NCI-H748 (cell line): ENCODE results near the gene SEC24B.

Experiments
- DNase-seq: peaks from one replicate; lab custom pipeline; 2025; ENCODE audit not compliant: unreplicated experiment; lab: John Stamatoyannopoulos, UW

The SEC24B gene

DNA sequence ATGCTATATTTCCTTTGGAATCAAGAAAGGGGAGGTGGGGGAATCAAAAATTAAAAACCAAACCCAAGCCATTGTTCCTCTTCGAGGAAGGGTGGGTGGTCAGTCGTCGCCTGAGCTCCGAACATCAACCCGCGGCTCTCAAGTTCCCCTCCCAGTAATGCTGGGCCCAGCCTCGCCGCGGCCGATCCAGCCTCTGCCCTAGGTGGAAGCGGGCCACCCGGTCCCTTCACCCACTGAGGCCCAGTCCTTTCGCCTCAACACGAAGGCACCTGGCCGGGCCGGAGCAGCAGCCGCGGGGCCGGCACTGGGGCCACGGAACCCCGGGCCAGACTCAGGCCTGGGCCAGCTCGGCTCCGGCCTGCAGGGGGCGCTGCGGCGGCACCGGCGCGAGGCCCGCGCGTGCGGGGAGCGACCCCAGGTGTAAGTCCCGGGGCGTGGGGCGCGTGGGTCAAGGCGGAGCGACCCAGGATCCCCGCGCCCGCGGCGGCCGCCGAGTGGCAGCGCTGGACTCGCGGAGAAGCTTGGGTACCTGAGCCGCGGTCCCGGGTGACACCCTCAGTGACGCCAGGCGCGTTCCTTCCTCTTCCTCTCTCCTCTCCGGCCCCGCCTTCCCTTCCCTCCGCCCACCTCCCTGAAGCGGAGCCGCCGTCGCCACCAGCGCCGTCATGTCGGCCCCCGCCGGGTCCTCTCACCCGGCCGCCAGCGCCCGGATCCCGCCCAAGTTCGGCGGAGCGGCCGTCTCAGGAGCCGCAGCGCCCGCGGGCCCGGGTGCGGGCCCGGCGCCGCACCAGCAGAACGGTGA, at the start of gene SEC24B:
SEC24B (plus strand) TSS at position 611 of the 802 bp plus-strand sequence; CDS start at position 666, 55 bp downstream.
- peak; percentile 71 for DNase-seq

DNA sequence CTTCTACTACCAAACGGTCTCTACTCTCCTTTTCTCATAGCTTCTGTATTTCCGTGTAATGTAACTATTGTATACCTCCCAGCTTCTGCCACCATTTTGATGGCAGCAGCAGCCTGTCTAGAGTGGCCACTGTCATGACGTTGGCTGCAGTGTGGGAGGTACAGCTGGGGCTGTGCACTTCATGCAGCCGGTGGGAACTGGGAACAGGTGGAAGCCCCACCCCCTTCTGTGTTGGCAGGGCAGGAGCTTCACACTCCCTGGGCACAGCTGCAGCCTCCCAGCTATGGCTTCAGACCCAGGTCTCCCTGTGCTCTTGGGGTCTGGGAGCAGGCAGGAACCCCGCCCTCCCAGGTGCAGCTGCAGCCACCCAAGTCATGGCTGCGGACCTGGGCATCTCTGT, 49.8 kb upstream of the SEC24B start:
- peak; percentile 20 for DNase-seq

DNA sequence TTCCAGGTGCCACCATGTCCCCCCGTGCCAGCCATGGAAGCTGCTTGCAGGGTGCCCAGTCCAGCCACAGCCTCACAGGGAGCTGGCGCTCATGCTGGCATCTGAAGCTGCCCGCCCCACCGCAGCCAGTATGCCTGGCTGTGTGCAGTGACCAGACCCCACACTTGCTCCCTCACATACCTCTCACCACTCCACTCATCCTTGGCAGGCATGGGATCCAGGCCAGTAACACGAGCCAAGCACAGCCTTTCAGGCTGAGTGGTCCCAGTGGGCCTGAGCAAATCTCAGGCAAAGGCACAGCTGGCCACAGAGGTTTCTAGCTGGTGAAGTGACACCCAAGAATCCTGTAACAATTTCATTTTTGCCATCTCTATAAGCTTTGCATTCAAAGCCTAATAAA, 48.4 kb upstream of the SEC24B start:
- no peak for DNase-seq

DNA sequence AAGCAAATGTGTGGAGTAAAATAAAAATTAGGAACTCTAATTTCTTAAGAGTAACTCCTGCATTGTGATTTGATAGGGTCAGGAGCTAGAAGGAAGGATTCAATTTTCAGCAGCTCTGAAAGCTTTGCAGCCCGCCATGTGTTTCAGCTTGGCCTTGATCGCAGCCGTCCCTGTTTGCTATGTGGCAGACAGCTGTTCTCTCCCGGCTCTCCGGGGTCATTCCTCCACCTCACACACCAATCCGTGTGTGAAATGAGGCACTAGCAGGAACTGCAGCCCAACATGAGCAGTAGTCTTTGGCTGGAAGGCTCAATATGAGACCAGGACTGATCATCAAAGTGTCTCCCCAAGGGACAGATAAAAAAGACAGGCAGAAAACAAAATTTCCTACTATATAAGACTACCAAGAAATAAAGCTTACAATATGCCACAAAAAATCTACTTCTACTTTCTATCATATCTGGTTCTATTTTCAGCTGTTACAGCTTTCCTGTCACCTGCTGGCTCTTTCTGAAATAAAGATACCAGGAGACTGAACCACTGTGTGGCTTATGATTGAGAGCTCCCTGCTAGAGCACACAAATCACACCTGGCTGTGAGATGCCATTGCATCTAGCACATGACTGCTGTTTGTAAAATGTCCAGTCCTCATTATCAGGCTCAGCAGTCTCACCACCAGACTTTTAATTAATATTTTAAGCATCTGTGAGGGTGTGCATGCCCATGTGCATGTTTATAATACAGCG, 44.1 kb upstream of the SEC24B start:
- no peak for DNase-seq

DNA sequence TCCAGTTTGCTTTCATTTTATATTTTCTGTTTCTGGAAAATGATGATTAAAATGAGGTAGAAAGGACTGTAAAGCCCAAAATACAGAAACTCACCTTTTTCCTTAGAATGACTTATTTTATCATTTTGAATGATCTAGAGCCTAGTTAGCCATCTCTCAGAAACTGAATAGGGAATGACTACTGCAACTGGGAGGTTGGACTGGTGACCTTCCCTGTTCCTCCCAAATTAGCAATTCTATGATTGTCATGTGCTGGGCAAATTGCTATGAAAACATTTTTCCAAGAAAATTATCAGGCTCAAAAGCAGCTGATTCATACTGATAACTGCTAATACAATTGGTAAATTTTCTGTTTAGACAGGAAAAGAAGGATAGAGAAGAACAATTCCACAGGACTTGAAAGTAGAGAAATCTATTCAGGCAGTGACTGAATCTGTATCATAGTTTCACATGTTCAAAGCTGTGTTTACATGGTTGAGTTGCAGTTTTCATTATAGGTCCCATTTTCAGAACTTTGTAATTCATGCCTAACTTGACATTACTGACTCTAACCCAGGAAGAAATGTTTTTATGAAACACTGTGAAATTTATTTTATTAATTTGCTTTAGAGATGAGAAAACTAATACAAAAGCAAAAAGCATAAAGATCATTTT, 43.4 kb upstream of the SEC24B start:
- no peak for DNase-seq

DNA sequence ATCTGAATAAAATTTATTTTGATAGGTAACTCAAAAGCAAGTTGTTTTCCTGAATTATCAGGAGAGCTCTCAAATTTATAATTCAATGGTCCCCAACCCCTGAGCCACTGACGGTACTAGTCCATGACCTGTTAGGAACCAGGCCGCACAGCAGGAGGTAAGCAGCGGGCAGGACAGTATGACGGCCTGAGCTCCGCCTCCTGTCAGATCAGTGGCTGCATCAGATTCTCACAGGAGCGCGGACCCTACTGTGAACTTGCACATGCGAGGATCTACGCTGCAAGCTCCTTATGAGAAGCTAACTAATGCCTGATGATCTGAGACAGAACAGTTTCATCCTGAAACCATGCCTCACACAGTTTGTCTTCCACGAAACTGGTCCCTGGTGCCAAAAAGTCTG, 37.9 kb upstream of the SEC24B start:
- DNase-seq: no peak

DNA sequence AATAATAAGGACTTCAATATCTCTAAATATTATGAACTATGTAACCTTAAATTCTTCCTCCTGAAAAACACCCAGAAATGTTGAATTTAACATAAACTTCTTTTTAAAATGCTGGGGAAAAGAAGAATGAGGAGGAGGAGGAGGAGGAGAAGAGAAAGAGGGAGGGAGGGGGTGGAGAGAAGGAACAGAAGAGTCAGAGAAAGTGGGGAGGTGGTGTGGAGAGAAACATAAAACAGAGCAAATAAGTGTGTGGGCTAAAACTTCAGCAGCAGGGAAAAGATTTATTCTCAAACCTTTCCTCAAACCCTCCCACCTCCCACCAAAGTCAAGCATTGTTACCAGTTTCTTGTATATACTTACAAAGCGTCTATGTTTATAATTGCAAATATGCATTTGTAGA, 34.7 kb upstream of the SEC24B start:
- DNase-seq: no peak

DNA sequence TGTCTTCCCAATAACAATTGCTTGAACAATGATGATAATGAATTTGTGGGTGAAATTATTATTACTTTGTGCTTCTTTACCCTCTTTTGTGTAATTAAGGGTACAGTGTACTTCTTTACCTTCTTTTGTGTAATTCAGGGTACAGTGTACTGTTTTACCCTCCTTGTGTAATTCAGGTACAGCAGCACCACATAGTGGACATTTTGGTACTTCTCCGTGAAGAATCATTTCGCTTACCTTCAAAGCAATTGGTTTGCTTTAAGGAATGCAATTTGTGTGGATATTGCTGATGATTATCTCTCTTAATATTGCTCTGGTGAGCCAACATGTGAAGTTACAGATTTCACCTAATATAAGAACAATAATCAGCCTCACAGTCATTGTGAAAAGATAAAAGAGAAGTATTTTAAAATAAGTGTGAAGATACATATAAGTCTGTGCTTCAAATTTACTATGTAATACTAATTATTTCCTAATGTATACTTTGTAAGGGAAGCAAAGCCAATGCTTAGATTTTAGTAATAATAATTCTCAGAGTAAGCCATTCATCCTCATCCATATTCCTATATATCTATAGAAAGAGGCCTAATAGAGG, 27.2 kb upstream of the SEC24B start:
- peak; percentile 58 for DNase-seq

DNA sequence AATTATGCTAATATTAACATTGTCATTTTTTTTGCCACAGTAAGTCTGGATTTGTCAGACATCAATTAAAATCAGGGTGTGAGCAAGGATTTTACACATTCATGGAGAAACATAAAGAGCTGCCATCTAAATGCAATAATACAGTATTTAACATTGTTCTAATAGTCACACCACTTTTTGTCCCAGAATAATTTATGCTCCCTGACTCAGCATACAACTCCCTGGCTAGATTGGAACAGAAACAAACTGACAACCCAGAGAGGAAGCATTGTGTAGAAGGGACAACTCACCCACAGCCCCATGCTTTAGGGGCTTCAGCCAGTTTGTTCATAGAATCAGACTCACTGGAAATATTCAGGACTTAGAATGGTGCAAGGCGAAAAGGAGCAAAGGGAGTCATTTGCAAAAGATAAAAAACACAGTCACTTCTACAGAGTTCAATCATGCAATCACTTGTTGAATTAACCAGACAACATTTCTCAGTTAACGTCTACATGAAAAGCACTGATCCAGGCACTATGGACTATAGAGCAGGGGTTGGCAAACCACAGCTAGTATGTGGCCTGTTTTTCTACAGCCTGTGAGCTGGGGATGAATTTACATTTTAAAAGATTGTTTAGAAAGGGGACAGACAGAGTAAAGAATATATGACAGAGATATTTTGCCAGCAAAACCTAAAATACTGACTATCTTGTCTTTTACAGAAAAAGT, 26.4 kb upstream of the SEC24B start:
- no peak for DNase-seq

DNA sequence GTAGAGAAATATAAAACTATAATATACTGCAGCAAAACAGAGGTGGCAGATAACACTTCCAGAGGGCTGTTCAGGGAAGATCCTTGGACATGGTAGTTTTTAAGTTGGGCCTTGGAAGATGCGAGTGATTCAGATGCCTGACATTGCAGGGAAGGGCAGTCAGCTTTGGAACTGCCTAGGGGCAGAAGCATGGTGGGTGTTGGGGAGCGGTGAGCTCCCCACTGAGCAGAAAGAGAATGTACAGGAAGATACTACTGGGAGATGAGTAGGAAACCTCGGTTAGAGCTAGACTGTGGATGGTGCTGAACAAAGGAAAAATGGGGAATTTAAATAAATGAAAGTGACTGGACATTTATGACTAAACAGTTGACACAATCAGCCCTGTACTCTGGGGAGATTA, 24.9 kb upstream of the SEC24B start:
- DNase-seq: no peak

DNA sequence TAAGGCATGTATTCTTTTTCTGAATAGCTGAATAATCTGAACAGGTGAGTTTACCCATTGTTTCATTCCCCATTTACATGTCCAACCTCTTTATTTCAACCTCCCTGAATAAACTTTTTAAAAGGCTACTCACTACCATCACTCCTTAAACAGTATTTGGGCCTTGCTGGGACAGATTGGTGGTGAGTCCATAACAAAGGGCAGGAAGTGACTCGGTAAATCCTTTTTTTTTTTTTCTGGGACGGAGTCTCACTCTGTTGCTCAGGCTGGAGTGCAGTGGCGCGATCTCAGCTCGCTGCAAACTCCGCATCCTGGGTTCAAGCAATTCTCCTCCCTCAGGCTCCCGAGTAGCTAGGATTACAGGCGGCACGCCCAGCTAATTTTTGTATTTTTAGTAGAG, 23.4 kb upstream of the SEC24B start:
- no peak for DNase-seq

DNA sequence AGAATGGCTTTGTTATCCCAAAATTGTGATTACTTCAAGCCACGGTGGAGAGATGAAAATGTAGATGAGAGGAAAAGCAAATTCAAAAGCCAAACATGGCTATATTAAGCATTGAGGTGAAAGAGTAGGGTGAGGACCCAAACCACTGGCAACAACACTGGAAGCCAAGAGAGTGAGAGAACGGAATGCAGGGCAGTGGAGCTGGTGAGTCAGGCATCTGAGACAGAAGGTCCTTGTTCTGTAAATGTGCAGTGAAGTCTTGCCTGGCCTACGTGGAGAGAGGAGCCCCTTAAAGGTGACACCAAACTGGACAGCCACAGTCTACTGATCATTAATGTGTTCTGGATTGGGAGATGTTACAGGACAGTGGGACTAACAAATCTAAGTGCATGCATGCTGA, 22.8 kb upstream of the SEC24B start:
- no peak for DNase-seq

DNA sequence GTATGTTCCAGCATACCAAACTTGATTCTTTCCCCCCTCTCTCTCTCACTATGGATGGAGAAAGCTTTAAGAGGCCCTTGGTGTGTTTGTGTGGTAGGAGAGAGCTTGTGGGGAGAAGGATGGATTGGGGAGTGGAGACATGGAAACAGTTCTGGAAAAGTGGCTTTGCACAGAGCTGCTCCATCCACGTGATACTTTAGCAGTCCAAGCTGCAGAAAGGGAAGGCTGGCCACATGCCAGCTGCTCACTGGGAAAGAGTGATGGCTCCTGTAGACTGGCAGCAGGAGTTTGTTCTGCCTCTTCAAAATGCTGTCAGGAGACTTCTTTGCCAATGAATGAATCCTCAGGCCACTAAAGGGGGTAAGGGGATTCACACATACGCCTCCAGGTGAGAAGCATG, 21.7 kb upstream of the SEC24B start:
- DNase-seq: peak; percentile 12

DNA sequence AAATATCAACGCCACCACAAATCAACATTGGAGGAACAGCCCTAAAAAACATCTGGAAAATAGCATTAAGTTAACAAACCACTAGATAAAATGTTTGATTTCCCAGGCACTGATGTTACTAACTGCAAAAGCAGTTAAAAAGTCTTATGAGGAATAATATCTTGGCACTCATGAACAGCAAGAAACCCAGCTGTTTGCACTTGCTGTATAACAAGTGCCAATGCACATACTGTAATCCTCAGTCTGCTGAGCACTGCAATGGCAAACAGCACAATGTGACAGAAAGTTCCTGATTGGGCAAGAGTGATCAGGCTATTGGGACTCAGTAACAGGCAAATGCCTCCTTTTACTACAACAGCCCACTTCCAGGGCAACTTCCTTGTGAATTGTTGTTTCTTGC, 20.8 kb upstream of the SEC24B start:
- DNase-seq: no peak

DNA sequence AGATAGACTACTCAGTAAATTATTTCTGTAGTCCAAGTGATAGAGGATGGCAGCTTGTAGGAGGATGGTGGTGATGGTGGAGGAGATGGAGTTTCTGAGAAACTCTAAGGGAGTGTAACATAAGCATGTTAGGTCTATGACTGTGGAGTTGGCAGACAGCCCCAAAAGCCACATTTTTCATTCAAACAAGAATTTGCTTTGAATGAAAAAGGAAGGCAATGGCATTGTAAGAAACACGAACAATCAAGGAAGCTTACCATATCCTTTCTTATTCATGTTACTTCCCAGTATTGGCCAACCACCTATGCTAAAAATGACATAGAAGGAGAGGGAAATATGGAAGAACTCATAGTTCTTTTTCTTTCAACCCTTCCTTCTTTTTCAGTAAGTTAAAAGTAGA, 18.7 kb upstream of the SEC24B start:
- no peak for DNase-seq

DNA sequence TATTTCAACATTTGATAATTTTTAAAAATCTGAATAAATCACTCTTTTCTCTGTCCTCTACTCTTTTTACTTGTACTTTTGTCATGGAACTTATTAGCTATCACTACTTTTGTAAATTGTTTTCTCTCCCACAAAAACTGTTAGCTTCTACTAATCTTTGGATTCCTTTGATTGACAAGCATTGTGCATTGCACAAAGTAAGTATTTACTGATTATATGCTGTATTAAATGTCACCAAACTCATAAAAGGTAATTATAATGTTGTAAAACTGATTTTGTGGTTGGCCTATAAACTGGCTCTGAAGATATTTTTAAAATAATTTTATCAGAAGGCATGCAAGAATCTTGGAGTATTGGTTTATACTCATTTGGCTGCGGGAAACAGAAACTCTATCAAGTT, 15.0 kb upstream of the SEC24B start:
- no peak for DNase-seq

DNA sequence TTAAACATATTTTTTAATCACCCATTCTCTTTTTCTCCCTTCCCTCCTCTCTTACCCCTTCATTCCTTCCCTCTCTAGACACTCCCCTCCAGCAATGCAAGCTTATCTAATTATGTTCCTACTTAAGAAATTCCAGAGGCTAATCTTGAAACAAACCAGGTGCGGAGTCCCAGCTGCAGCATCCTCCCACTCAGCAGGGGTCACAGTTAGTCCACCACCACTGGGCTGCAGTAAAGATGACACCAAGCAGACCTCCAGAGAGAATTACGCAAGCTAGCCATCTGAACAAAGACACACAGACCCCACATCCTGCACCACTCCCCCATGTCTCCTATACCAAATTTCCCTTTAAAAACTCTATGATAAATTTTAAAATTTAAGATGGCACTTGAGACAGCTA, 13.9 kb upstream of the SEC24B start:
- no peak for DNase-seq

DNA sequence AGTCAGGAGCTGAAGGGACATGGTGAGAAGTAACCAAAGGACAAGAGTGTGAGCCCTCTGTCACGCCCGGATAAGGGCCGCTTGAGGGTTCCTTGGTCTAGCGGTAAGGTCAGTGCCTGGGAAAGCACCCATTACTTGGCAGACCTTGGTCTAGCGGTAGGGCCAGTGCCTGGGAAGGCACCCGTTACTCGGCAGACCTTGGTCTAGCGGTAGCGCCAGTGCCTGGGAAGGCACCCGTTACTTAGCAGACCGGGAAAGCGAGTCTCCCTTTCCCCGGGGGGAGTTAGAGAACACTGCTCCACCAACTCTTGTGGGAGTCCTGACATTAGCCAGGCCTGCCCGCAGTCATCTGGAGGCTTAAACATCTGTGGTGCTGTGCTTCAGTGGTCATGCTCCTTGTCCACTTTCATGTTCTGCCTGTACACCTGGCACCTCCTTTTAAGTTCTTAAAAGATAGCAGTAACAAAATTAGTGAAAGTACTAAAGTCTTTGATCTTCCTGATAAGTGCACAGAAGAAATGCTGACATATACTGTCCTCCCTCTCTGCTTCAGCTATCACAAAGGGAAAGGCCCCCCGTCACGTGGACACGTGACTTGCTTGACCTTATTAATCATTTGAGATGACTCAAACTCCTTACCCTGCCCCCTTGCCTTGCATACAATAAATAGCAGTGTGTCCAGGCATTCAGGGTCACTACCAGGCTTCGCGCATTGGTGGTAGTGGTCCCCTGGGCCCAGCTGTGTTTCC, 9.3 kb upstream of the SEC24B start:
- DNase-seq: no peak

DNA sequence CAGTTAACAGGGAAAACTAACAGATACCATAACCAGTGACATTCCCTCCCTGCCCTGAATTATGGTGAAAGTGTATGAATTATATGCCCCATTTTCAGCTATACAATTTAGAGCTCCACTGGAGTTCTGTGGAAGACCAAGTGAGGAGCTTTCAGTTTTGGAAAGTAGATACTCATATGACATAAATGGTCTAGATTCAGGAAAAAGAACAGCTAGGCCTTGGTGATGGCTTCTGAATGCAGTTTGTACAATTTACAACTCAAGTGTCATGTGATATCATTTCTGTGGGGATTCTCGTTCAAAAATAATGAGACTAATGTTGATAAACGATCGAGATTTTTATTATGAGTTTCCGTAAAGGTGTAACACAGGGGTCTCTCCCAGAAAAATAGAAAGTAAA, 8.2 kb upstream of the SEC24B start:
- no peak for DNase-seq

DNA sequence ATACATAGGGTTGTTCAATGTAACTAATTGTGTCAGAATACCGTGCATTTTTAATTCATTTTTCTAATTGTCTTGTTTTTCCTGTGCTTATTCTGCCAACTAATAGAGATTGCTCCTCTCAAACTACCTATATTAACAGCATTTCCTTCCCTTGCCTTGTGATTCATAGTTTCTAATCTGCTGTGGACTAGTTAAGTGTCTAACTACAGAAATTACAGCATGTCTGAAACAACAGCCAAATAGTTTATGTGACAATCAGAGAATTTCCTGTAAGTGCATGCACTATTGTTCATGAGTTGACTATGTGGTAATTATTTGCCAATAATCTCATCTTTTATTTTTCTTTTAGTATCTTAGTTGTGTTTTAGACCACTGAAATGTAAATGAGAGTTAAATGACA, 4.1 kb upstream of the SEC24B start:
- no peak for DNase-seq
